Astrocyte (in vitro differentiated cells and primary cell): ENCODE results near the gene CLNK.

Source experiments
- EZH2 ChIP-seq: IDR thresholded peaks from 2 replicates; pipeline ENCODE4 v1.6.1; 2012; ENCODE audit warnings: mild to moderate bottlenecking, low read length, inconsistent platforms; ENCODE audit not compliant: insufficient read depth
- TF ChIP-seq, protein P1 (sequence below): IDR thresholded peaks from 2 replicates; pipeline ENCODE4 v1.5.1; 2011; ENCODE audit warnings: low read depth, mild to moderate bottlenecking, inconsistent platforms, low read length, moderate library complexity; ENCODE audit not compliant: insufficient read depth

DNA sequence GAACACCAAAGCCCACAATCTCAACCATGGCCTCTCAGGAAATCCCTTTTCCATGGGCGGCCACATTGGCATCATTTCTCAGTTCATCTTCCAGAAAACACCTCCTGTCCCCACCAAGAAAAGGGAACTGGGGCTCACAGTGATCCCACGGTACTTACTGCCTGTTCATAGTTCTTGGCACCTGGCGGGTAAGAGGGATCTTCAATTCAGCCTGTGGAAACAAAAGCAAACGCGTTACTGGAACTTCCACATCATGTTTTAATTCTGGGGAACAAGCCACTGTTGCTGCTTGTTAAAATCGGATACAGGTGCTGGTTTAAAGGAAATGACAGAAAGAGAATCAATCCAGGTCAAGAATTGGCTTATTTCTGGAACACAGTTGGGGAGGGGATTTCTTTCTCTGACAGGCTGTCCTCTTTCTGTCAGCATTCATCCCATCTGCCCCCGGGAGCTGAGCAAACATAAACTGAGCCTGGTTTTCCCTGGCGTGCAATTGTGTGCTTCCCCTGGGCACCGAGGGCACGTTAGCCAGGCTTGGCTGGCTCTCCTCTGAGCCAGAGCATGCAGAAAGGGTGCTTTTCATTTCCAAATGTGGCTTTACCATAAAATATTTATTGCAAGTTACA, 16.8 kb downstream of the CLNK start:
- TF ChIP-seq, protein P1, sequence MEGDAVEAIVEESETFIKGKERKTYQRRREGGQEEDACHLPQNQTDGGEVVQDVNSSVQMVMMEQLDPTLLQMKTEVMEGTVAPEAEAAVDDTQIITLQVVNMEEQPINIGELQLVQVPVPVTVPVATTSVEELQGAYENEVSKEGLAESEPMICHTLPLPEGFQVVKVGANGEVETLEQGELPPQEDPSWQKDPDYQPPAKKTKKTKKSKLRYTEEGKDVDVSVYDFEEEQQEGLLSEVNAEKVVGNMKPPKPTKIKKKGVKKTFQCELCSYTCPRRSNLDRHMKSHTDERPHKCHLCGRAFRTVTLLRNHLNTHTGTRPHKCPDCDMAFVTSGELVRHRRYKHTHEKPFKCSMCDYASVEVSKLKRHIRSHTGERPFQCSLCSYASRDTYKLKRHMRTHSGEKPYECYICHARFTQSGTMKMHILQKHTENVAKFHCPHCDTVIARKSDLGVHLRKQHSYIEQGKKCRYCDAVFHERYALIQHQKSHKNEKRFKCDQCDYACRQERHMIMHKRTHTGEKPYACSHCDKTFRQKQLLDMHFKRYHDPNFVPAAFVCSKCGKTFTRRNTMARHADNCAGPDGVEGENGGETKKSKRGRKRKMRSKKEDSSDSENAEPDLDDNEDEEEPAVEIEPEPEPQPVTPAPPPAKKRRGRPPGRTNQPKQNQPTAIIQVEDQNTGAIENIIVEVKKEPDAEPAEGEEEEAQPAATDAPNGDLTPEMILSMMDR: no peak
- TF ChIP-seq EZH2: no peak
